Keratinocyte (primary cell): Measurements from ENCODE around the gene AQP7. TPM values are rescaled to one million over a fixed set of nuclear protein-coding genes. Genes with fewer than 3 reads are reported as not detected.
"Not testable (repeated sequence)": the region's sequence is repeated elsewhere in the genome, so short reads cannot be mapped to it uniquely, and the experiment has no call there.

Experiments
- DNase-seq: peaks from one replicate; pipeline ENCODE4 v3.0.0-alpha.2; 2011; ENCODE audit warnings: low read depth, missing footprints, low spot score
- FAIRE-seq: peaks from 2 replicates; lab custom pipeline; 2011; peaks lifted over from hg19 to GRCh38; lab: Jason Lieb, UNC
- H2AFZ ChIP-seq: 2 replicates; pipeline ENCODE4 v1.6.0; 2012; ENCODE audit warnings: low read length, control low read depth, inconsistent platforms; ENCODE audit not compliant: control insufficient read depth
- H3K27ac ChIP-seq: 2 replicates; pipeline ENCODE4 v1.5.1; 2011; ENCODE audit warnings: low read length; ENCODE audit not compliant: control insufficient read depth, insufficient read depth
- H3K27me3 ChIP-seq: 3 replicates; pipeline ENCODE4 v1.6.0; 2011; ENCODE audit warnings: low read length; ENCODE audit not compliant: control insufficient read depth, insufficient read depth; ENCODE audit errors: extremely low read depth
- H3K36me3 ChIP-seq, 2 experiments: 2 replicates in 1 of 2; 3 replicates in 1 of 2; pipeline ENCODE4 v1.5.1; 2011; ENCODE audit warnings: low read length in 2 of 2, mild to moderate bottlenecking in 1 of 2; ENCODE audit not compliant: control insufficient read depth in 2 of 2, insufficient read depth in 2 of 2; ENCODE audit errors: extremely low read depth in 1 of 2
- H3K4me1 ChIP-seq: 3 replicates; pipeline ENCODE4 v1.5.1; 2011; ENCODE audit warnings: low read length; ENCODE audit not compliant: control insufficient read depth, insufficient read depth; ENCODE audit errors: extremely low read depth
- H3K4me2 ChIP-seq: 3 replicates; pipeline ENCODE4 v1.6.0; 2011; ENCODE audit warnings: low read depth, low read length; ENCODE audit not compliant: control insufficient read depth, insufficient read depth; ENCODE audit errors: extremely low read depth
- H3K4me3 ChIP-seq, 3 experiments: fragments of 200-600 bp in 1 of 3; sonication (generic) in 1 of 3; 2 replicates in 2 of 3; 3 replicates in 1 of 3; pipeline ENCODE4 v1.5.1; 2011 to 2016; ENCODE audit warnings: low read length in 3 of 3, mild to moderate bottlenecking in 3 of 3, control low read depth in 2 of 3, inconsistent platforms in 1 of 3, low read depth in 1 of 3, mixed read lengths in 1 of 3, mixed run types in 1 of 3, moderate library complexity in 1 of 3; ENCODE audit not compliant: control insufficient read depth in 2 of 3, insufficient read depth in 2 of 3; ENCODE audit errors: extremely low read depth in 1 of 3
- H3K79me2 ChIP-seq: 2 replicates; pipeline ENCODE4 v1.6.0; 2012; ENCODE audit warnings: low read length; ENCODE audit not compliant: control insufficient read depth, insufficient read depth
- H3K9ac ChIP-seq: 3 replicates; pipeline ENCODE4 v1.6.0; 2011; ENCODE audit warnings: low read length; ENCODE audit not compliant: control insufficient read depth, insufficient read depth; ENCODE audit errors: extremely low read depth
- H3K9me1 ChIP-seq: 3 replicates; pipeline ENCODE4 v1.6.0; 2011; ENCODE audit warnings: low read length; ENCODE audit not compliant: control insufficient read depth, insufficient read depth; ENCODE audit errors: extremely low read depth
- H3K9me3 ChIP-seq: 2 replicates; pipeline ENCODE4 v1.5.1; 2012; ENCODE audit warnings: low read depth, low read length; ENCODE audit not compliant: control insufficient read depth
- H4K20me1 ChIP-seq: 3 replicates; pipeline ENCODE4 v1.6.0; 2011; ENCODE audit warnings: low read length; ENCODE audit not compliant: control insufficient read depth, insufficient read depth; ENCODE audit errors: extremely low read depth
- EZH2 ChIP-seq: IDR thresholded peaks from one replicate; pipeline ENCODE4 v1.6.1; 2012; ENCODE audit warnings: inconsistent platforms, mild to moderate bottlenecking, low read length, moderate library complexity
- dilution Hi-C: fragments of 300-500 bp; cut with MboI; formaldehyde crosslinking; loops from one replicate; pipeline ENCODE4 v1.7.0; 2020; ENCODE audit warnings: low sequenced_read_pairs; ENCODE audit not compliant: extremely low pct_ligation_motif_present
- polyA plus RNA-seq, 5 experiments: library from polyadenylated mRNA; depleted of rRNA in 3 of 5; stranded (reverse) in 3 of 5; stranded (forward) in 1 of 5; unstranded in 1 of 5; fragments of >200 nt; gene quantifications; 1 replicate in 1 of 5; 2 replicates in 3 of 5; 3 replicates in 1 of 5; pipeline versions ENCODE4 v1.2.1 to v1.2.3, GENCODE V29; 2011 to 2012; ENCODE audit warnings: missing spikeins in 2 of 5, low read depth in 1 of 5, low replicate concordance in 1 of 5
- TF ChIP-seq, protein P1 (sequence below), 3 experiments: IDR thresholded peaks in 1 of 3; conservative IDR thresholded peaks in 1 of 3; optimal IDR thresholded peaks in 1 of 3; 2 replicates in 2 of 3; 3 replicates in 1 of 3; pipeline versions ENCODE3 to v1.5.1; 2011; ENCODE audit warnings: low read length in 3 of 3, mild to moderate bottlenecking in 3 of 3, moderate library complexity in 2 of 3, control low read depth in 1 of 3, inconsistent platforms in 1 of 3; ENCODE audit not compliant: insufficient read depth in 2 of 3; ENCODE audit errors: extremely low read depth in 1 of 3

AQP7 gene
- polyA plus RNA-seq, 1 donor (not counting 4 experiments of a cell fraction or from before 2014, with no cell fraction given): not detected

DNA sequence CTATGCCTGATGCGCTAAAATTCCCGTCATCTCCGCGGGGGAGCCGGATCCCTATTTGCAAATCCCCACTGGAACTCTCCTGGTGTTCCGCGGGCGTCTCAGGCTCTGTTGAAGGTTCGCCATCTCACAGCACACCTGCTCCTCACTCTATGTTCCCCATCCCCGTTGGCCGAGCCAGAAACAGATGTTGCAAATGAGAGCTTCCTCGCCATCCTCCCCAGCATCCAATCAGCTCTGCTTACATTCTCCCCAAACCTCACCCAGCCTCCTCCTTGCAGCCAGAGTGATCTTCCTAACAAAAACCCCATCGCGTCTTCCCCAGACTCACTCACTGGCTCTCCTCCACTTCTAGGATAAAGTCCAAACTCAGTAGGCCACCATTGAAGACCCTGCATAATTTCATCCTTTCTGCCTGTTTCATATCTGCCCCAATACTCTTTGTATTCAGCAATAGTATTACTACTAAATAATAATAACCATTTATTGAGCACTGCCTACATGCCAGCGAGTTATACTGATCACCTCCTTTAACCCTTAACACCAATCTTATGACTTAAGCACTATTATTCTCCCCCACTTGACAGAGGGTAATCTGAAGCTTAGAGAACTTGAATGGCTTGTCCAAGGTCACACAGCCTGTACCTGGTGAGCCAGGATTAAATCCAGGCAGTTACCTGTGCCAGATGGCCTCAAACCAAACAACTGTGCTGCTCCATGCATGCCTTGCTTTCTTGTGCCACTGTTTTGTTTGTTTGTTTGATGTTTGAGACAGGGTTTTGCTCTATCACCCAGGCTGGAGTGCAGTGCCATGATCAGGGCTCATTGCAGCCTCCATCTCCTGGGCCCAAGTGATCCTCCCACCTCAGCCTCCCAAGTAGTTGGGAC lies 14.0 kb downstream of the AQP7 start:
- Histone ChIP-seq H3K4me3 (no peak overlapping the region), H2AFZ (no peak overlapping the region), H3K4me1 (peaks cover 5% of the 10 kb centered on the region), H3K36me3 (no peaks in the 10 kb centered on the region), H3K79me2 (no peaks in the 10 kb centered on the region), H3K9ac (no peak overlapping the region), H3K27me3 (no peaks in the 10 kb centered on the region), H3K9me1 (no peaks in the 10 kb centered on the region), H3K9me3 (no peaks in the 10 kb centered on the region), H3K27ac (no peak overlapping the region), H4K20me1 (no peaks in the 10 kb centered on the region), H3K4me2 (no peak overlapping the region)
- FAIRE-seq (no peak), DNase-seq (no peak)
- dilution Hi-C loops: no loop called here
- TF ChIP-seq, protein P1, sequence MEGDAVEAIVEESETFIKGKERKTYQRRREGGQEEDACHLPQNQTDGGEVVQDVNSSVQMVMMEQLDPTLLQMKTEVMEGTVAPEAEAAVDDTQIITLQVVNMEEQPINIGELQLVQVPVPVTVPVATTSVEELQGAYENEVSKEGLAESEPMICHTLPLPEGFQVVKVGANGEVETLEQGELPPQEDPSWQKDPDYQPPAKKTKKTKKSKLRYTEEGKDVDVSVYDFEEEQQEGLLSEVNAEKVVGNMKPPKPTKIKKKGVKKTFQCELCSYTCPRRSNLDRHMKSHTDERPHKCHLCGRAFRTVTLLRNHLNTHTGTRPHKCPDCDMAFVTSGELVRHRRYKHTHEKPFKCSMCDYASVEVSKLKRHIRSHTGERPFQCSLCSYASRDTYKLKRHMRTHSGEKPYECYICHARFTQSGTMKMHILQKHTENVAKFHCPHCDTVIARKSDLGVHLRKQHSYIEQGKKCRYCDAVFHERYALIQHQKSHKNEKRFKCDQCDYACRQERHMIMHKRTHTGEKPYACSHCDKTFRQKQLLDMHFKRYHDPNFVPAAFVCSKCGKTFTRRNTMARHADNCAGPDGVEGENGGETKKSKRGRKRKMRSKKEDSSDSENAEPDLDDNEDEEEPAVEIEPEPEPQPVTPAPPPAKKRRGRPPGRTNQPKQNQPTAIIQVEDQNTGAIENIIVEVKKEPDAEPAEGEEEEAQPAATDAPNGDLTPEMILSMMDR (optimal IDR thresholded peaks at IDR 0.05 in 1 of 3, IDR thresholded peaks at IDR 0.05 in 1 of 3, conservative IDR thresholded peaks at IDR 0.05 in 1 of 3; ENCODE audit: extremely low read depth in 1 of 3, insufficient read depth in 2 of 3, low read length in 3 of 3): no peak
- no peak for TF ChIP-seq EZH2

DNA sequence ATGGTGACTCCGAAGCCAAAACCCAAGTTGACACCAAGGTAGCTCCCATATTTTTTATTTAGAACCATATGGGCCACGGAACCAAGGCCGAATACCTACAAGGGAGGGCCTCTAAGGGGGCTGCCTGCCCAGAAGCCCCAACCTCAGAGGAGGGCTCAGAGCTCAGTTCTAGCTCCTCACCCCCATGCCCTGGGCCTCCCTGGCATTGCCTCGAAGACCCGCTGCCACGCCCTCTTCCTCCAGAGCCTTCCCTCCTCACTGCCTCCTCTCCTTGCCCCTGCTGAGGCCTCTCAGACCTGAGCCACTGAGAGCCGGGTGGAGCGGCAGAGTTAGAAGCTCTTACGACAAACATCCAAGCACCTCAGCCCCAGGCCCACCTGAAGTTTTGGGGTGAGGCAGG lies 15.4 kb downstream of the AQP7 start:
- H2AFZ ChIP-seq, H3K79me2 ChIP-seq, H3K4me2 ChIP-seq, DNase-seq, H3K4me3 ChIP-seq, H3K9me1 ChIP-seq, H4K20me1 ChIP-seq, H3K27ac ChIP-seq, H3K4me1 ChIP-seq, H3K9ac ChIP-seq, H3K27me3 ChIP-seq, H3K9me3 ChIP-seq, dilution Hi-C loops, FAIRE-seq, H3K36me3 ChIP-seq: not testable (repeated sequence)

DNA sequence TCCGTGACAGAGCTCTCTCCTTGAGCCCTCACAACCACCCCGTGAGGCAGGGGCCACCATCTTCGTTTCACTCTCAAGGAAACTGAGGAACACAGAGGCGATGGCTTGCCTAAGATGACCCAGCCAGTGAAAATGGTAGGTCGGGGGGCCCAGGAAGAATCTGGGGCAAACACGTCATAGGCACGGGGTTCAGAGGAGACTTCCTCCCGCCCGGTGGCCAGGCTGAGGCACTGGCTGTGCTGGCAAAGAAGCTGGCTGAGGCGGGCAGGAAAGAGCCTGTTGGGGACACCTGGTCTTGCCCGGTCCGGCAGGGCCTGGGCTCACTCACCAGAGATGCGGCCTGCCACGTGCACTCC lies 15.7 kb downstream of the AQP7 start:
- H3K9ac ChIP-seq, H3K9me1 ChIP-seq, H3K9me3 ChIP-seq, dilution Hi-C loops, FAIRE-seq, H3K36me3 ChIP-seq, DNase-seq, H3K79me2 ChIP-seq, H3K27ac ChIP-seq, H3K4me2 ChIP-seq, H3K4me1 ChIP-seq, H4K20me1 ChIP-seq, H3K4me3 ChIP-seq, H3K27me3 ChIP-seq, H2AFZ ChIP-seq: not testable (repeated sequence)

DNA sequence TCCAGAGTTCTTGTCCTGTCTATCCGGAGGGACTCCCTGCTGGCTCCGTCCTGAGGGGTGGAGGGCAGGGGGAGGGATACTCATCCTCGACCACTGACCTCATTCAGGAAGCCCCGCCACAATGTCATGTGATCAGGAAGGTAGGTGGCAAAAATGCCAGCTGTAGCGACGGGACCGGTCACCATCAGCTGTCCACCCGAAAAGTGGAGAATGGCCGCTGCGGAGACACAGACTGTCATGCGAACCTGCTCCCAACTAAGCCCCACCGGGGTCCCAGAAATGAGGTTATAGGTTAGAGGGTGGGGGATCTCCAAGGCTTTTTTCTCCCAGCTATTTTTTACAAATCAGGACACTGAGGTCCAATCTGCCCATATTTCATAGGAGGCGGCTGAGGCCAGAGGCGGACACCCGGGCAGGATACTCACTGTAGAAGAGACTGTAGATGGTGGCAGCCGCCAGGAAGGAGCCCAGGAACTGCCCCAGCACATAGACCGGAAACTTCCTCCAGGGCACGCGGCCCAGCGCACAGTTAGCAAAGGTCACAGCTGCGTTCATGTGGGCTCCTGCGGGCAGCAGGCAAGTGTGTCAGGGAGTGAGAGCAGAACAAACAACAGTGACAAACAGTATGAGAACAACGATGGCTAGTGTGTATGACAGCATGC lies 16.3 kb downstream of the AQP7 start:
- not testable (repeated sequence) for H3K9me3 ChIP-seq, H3K9ac ChIP-seq, FAIRE-seq

More for the DNA sequence above, 16.3 kb downstream of the AQP7 start:
- H3K27me3 ChIP-seq, H2AFZ ChIP-seq, H3K27ac ChIP-seq, H3K4me1 ChIP-seq, H3K79me2 ChIP-seq, H3K4me3 ChIP-seq, H4K20me1 ChIP-seq, H3K4me2 ChIP-seq, dilution Hi-C loops, H3K36me3 ChIP-seq, H3K9me1 ChIP-seq, DNase-seq: not testable (repeated sequence)
